Panc1 (cell line): Measurements from ENCODE around the gene TRERF1. TPM values are rescaled to one million over a fixed set of nuclear protein-coding genes. Genes with fewer than 3 reads are reported as not detected.

Experiments
- ATAC-seq: fragments of 200-7000 bp; cut with Tn5 transposase; 2 replicates; pipeline ENCODE4 v1.9.1; 2020; ENCODE audit warnings: mild to moderate bottlenecking, moderate library complexity
- BruUV-seq: library from RNA; stranded (reverse); fragments of 400-500 nt; replicated peaks from 2 replicates; lab custom pipeline; 2021; lab: Mats Ljungman, UMichigan
- CTCF ChIA-PET: fragments of 300-600 bp; sonication (Branson Sonifier 250); formaldehyde crosslinking; loops from one replicate; lab custom pipeline; 2022; ENCODE audit warnings: antibody characterized with exemption; lab: Charles Lee
- POLR2A ChIA-PET: fragments of 300-600 bp; sonication (Branson Sonifier 250); formaldehyde crosslinking; loops from one replicate; lab custom pipeline; 2022; ENCODE audit warnings: antibody characterized with exemption; lab: Charles Lee
- DNase-seq: peaks from one replicate; pipeline ENCODE4 v3.0.0-alpha.2; 2010; ENCODE audit warnings: low read depth, low spot score
- H3K27ac ChIP-seq: 2 replicates; pipeline ENCODE4 v1.5.1; 2011; ENCODE audit warnings: mild to moderate bottlenecking, low read length, inconsistent platforms
- H3K27me3 ChIP-seq: fragments of 200-500 bp; sonication (Bioruptor generic); 2 replicates; pipeline ENCODE4 v1.6.0; 2014; ENCODE audit warnings: low read length, inconsistent platforms; ENCODE audit not compliant: control insufficient read depth, insufficient read depth
- H3K36me3 ChIP-seq: fragments of 200-500 bp; sonication (Bioruptor generic); 2 replicates; pipeline ENCODE4 v1.5.1; 2014; ENCODE audit warnings: inconsistent platforms, mild to moderate bottlenecking, low read length, moderate library complexity; ENCODE audit not compliant: control insufficient read depth, insufficient read depth
- H3K4me1 ChIP-seq: 2 replicates; pipeline ENCODE4 v1.5.1; 2011; ENCODE audit warnings: inconsistent platforms, mild to moderate bottlenecking, low read length, moderate library complexity; ENCODE audit not compliant: control insufficient read depth, insufficient read depth
- H3K4me3 ChIP-seq, 2 experiments: 2 replicates each; pipeline ENCODE4 v1.5.1; 2011 to 2012; ENCODE audit warnings: low read depth in 2 of 2, low read length in 2 of 2, mild to moderate bottlenecking in 2 of 2, inconsistent platforms in 1 of 2, moderate library complexity in 1 of 2
- H3K9me3 ChIP-seq: fragments of 200-500 bp; sonication (Bioruptor generic); 2 replicates; pipeline ENCODE4 v1.5.1; 2014; ENCODE audit warnings: low read depth, mild to moderate bottlenecking, inconsistent platforms, low read length, moderate library complexity; ENCODE audit not compliant: control insufficient read depth, insufficient read depth
- POLR2AphosphoS5 ChIP-seq: IDR thresholded peaks from 2 replicates; pipeline ENCODE4 v1.6.1; 2012; ENCODE audit warnings: mild to moderate bottlenecking, low read depth, low read length, moderate library complexity
- SIN3A ChIP-seq: IDR thresholded peaks from 2 replicates; pipeline ENCODE4 v1.6.1; 2012; ENCODE audit warnings: low read depth, mild to moderate bottlenecking, low read length, moderate library complexity, borderline replicate concordance; ENCODE audit not compliant: insufficient read depth
- TCF7L2 ChIP-seq: IDR thresholded peaks from 2 replicates; pipeline ENCODE4 v1.6.1; 2011; ENCODE audit warnings: mild to moderate bottlenecking, low read depth, low read length, inconsistent platforms
- in situ Hi-C: cut with HindIII; loops from 2 replicates; pipeline ENCODE4 v1.10.0; 2016; ENCODE audit warnings: low sequenced_read_pairs, low pct_unique_long_range_greater_than_20kb
- intact Hi-C: fragments of 100-400 bp; cut with micrococcal nuclease; formaldehyde crosslinking; loops from one replicate; pipeline ENCODE4 v1.10.0; 2022; ENCODE audit not compliant: unreplicated experiment
- total RNA-seq: library from RNA; stranded (reverse); gene quantifications from one replicate; pipeline ENCODE4 v1.2.1, GENCODE V29; 2021; ENCODE audit not compliant: unreplicated experiment
- TF ChIP-seq, protein P1 (sequence below): fragments of 450-650 bp; IDR thresholded peaks from 2 replicates; pipeline ENCODE4 v1.5.1; 2017; ENCODE audit warnings: mild to moderate bottlenecking
- TF ChIP-seq, protein P2 (sequence below), 2 experiments: IDR thresholded peaks; 2 replicates each; pipeline ENCODE4 v1.6.1; 2011 to 2012; ENCODE audit warnings: low read depth in 2 of 2, control low read depth in 1 of 2, low read length in 1 of 2, mild to moderate bottlenecking in 1 of 2, moderate library complexity in 1 of 2; ENCODE audit not compliant: insufficient read depth in 1 of 2

Gene TRERF1
- total RNA-seq, 1 experiment from 2014 or later, result 30.6 TPM

DNA sequence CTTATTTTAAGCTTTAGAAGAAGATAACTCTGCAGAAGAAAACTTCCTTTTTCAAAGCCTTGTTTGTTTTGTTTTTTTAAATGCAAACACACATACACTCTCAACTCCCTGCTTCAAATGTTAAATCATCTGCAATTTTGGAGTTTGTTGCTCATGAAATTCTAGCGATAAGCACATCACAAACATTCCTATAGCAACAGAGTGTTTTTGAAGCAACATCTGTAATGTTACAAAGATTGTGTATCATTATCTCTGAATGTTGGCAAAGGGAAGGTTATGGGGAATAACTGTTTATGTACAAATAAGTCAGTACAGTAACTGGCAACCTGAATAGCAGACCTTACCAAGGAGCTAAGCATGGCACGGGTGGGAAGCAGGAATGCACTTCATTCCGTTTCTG lies 149.3 kb downstream of the TRERF1 start:
- ChIA-PET POLR2A (interaction anchor here (0.8 kb wide), 1 partner anchor 9 kb away, joined by 3 read pairs; no protein-coding TSS in a partner anchor), CTCF (no interaction called here)
- H3K27me3 ChIP-seq, result no peaks in the 10 kb centered on the region
- in situ Hi-C loops (no loop called here), intact Hi-C loops (no loop called here)
- BruUV-seq, result no TSS peak
- no peak for DNase-seq
- no peak for ATAC-seq
- no peaks in the 10 kb centered on the region for H3K9me3 ChIP-seq
- H3K27ac ChIP-seq, result peak overlapping the region; percentile 18; the same call in 1 of the 2 replicates
- peaks cover 43% of the 10 kb centered on the region for H3K4me1 ChIP-seq
- no peaks in the 10 kb centered on the region for H3K36me3 ChIP-seq
- no peak overlapping the region for H3K4me3 ChIP-seq
- TF ChIP-seq, protein P1, sequence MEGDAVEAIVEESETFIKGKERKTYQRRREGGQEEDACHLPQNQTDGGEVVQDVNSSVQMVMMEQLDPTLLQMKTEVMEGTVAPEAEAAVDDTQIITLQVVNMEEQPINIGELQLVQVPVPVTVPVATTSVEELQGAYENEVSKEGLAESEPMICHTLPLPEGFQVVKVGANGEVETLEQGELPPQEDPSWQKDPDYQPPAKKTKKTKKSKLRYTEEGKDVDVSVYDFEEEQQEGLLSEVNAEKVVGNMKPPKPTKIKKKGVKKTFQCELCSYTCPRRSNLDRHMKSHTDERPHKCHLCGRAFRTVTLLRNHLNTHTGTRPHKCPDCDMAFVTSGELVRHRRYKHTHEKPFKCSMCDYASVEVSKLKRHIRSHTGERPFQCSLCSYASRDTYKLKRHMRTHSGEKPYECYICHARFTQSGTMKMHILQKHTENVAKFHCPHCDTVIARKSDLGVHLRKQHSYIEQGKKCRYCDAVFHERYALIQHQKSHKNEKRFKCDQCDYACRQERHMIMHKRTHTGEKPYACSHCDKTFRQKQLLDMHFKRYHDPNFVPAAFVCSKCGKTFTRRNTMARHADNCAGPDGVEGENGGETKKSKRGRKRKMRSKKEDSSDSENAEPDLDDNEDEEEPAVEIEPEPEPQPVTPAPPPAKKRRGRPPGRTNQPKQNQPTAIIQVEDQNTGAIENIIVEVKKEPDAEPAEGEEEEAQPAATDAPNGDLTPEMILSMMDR, result no peak
- TF ChIP-seq SIN3A, result no peak
- no peak for TF ChIP-seq POLR2AphosphoS5
- TF ChIP-seq TCF7L2, result no peak
- TF ChIP-seq, protein P2, sequence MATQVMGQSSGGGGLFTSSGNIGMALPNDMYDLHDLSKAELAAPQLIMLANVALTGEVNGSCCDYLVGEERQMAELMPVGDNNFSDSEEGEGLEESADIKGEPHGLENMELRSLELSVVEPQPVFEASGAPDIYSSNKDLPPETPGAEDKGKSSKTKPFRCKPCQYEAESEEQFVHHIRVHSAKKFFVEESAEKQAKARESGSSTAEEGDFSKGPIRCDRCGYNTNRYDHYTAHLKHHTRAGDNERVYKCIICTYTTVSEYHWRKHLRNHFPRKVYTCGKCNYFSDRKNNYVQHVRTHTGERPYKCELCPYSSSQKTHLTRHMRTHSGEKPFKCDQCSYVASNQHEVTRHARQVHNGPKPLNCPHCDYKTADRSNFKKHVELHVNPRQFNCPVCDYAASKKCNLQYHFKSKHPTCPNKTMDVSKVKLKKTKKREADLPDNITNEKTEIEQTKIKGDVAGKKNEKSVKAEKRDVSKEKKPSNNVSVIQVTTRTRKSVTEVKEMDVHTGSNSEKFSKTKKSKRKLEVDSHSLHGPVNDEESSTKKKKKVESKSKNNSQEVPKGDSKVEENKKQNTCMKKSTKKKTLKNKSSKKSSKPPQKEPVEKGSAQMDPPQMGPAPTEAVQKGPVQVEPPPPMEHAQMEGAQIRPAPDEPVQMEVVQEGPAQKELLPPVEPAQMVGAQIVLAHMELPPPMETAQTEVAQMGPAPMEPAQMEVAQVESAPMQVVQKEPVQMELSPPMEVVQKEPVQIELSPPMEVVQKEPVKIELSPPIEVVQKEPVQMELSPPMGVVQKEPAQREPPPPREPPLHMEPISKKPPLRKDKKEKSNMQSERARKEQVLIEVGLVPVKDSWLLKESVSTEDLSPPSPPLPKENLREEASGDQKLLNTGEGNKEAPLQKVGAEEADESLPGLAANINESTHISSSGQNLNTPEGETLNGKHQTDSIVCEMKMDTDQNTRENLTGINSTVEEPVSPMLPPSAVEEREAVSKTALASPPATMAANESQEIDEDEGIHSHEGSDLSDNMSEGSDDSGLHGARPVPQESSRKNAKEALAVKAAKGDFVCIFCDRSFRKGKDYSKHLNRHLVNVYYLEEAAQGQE (IDR thresholded peaks at IDR 0.05; ENCODE audit: insufficient read depth in 1 of 2, low read depth in 2 of 2, low read length in 1 of 2), result no peak

DNA sequence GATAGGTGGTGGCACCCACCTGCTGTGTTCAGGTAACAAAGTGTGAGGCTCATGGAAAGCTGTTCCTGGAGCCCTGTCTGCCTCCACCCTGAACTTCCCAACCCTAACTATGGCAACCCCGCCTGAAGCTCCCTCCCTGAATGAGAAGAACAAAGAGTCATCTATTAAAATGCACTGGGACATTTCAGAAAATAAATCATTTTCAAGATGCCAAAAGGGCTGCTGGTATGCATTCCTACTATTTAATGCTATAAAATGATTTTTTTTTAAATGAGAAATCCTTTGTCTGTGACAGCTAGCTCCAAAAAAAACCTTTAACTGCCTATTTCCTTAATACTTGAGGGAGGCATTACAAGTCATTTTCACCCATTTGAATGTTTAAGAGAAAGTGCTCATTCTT lies 149.7 kb downstream of the TRERF1 start:
- Histone ChIP-seq H3K36me3 (no peaks in the 10 kb centered on the region), H3K4me1 (peaks cover 47% of the 10 kb centered on the region), H3K4me3 (no peak overlapping the region), H3K9me3 (no peaks in the 10 kb centered on the region), H3K27me3 (no peaks in the 10 kb centered on the region), H3K27ac (peak overlapping the region; percentile 44; the same call in 1 of the 2 replicates)
- TF ChIP-seq SIN3A (no peak), POLR2AphosphoS5 (no peak), TCF7L2 (no peak)
- TF ChIP-seq, protein P2 (IDR thresholded peaks at IDR 0.05; ENCODE audit: insufficient read depth in 1 of 2, low read depth in 2 of 2, low read length in 1 of 2), result no peak
- TF ChIP-seq, protein P1, result no peak
- intact Hi-C loops, result no loop called here
- DNase-seq (no peak), ATAC-seq (no peak)
- POLR2A ChIA-PET, result no interaction called here
- CTCF ChIA-PET, result no interaction called here
- in situ Hi-C loops, result no loop called here
- BruUV-seq, result no TSS peak
